GM19452 (cell line): ENCODE measurements around the gene CANT1.
"Not testable (repeated sequence)": the region's sequence is repeated elsewhere in the genome, so short reads cannot be mapped to it uniquely, and the experiment has no call there.

Source experiments
- ATAC-seq: cut with Tn5 transposase; IDR thresholded peaks from one replicate; pipeline ENCODE4 v1.9.1; 2021; ENCODE audit not compliant: unreplicated experiment

Gene CANT1

DNA sequence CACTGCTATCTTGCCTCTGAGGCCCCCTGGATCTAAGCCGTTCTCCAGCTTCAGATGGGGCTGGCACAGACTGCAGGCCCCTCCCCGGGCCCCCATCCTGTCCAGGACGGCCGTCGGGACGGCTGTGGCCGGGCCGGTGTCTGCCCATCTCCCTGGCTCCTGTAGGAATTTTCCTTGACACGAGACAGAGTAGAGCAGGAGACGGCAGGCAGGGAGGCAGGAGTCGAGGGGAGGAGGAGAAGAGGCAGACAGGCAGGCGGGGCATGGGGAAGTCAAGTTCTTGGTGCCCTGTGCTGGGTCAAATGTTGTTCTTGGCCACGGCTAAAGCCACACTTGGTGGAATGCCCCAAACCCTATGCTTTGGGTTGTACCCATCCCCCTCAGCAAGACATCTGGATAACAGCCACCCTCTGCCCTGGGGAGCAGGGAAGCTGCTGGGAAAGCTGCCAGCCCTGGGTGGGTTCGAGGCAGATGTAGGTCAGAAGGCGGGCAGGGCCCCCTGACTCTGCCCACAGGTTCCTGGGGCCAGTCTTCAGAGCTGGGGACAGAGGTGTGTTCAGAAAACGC is 18.4 kb upstream of the CANT1 start:
- no peak for ATAC-seq

GRCh38 chr17:79027274-79027924 is 17.8 kb upstream of the CANT1 start:
- no peak for ATAC-seq

DNA sequence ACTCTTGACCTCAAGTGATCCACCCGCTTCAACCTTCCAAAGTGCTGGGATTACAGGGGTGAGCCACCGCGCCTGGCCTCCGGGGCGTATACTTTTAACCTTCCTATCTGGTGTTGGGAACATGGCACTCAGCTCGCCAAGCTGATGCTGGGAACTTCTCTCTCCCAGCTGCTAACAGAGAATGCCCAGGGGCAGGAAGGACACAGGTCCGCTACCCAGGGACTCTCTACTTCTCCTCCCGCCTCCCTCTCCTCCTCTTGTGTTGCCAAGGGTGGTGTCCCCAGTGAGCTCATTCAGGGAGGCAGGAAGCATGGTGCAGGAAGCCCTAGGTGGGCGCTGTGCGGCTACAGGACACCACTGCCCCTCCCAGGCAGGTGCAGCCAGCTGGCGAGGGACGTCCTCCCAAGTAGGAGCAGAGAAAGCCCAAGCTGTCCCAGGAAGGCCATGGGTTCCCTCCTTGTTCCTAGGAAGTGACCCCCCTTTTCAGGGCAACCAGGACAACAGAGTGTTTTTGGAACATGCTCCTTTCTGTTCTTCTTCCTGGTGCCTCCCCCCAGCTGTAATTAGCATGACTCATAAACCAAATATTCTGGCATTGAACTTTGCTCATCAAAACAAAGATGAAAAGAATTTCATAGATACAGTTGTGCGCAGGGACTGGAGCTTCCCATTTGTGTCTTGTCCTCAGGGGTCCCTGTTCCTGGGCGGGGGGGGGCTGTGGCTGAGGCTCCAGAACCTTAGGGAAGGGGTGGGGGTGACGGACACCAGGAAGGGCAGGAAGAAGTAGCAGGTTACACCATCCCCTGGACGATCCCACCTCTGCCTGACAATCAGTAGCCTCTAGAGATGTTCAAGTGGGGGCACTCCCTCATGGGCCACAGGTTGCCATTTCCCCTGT is 17.1 kb upstream of the CANT1 start:
- ATAC-seq, result no peak

GRCh38 chr17:79024901-79025737 is 15.6 kb upstream of the CANT1 start:
- ATAC-seq, result no peak

DNA sequence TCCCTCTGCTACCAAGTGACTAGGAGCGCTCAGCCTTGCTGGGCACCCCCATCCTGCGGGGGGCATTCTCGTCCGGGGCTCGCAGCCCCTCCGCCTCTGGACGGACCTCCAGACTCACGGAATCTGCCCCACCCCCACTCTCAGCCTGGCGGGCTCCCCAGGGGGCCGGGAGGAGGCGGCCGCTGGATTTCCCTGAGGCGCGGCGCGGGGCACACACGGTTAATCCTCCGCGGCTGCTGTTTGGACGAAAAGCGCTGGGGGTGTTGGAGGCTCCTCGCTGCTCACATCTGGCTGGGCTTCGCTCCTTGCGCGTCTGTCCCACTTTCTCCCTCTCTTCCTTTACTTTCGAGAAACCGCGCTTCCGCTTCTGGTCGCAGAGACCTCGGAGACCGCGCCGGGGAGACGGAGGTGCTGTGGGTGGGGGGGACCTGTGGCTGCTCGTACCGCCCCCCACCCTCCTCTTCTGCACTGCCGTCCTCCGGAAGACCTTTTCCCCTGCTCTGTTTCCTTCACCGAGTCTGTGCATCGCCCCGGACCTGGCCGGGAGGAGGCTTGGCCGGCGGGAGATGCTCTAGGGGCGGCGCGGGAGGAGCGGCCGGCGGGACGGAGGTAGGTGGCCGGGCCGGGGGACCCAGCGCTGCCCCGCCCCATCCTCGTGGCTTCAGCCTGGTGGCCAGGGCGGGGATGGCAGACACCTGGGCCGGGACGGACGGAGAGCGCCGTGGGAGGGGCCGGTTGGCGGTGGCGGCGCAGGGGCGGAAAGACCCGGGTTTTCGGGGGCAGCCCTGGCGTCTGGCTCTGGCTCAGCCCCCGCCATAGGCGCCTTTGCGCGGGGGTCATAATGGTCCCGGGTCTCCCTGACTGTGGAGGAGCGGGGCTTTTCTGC is 14.6 kb upstream of the CANT1 start, which contains the start of gene C1QTNF1:
Gene C1QTNF1, plus strand, starts transcription at position 284 of the 886 bp plus-strand sequence. CDS start 19,800 bp downstream, outside the sequence.
- ATAC-seq, result no peak

- no peak for ATAC-seq
Measured at GRCh38 chr17:79023180-79023705, 13.7 kb upstream of the CANT1 start.

GRCh38 chr17:79022507-79022991 is 13.0 kb upstream of the CANT1 start:
- no peak for ATAC-seq

GRCh38 chr17:79021929-79022328 is 12.4 kb upstream of the CANT1 start:
- ATAC-seq, result not testable (repeated sequence)

DNA sequence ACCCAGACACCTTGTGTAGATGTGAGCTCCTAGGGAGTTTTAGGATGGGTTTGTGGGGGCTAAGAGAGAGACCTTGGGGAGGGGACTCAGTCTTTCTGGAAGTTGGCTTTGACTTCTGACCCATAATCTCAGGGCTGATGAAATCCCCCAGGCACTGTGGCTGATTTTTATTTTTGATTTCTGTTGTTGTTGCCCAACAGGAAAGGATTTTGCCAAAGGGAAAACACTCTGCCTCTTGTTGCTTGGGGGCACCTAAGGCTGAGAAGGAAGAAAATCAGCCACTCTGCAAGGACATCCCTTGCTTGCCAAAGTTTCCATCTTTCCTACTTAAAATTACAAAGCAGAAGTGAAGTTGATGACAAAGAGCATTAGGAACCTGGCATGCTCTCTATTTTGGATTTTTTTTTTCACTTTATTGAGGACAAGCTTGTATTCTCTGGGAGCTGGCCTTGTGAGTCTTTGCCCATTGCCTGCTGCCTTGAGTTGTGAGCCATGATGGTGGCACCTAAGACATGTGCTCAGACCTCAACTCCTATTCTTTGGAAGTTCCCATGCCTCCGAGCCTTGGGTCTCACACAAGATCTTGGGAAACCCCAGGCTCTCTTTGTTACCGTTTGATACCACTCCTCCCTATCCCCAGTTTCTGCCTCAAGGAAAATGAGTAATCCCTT is 11.2 kb upstream of the CANT1 start:
- ATAC-seq, result no peak

GRCh38 chr17:79019632-79020584 is 10.3 kb upstream of the CANT1 start:
- no peak for ATAC-seq

DNA sequence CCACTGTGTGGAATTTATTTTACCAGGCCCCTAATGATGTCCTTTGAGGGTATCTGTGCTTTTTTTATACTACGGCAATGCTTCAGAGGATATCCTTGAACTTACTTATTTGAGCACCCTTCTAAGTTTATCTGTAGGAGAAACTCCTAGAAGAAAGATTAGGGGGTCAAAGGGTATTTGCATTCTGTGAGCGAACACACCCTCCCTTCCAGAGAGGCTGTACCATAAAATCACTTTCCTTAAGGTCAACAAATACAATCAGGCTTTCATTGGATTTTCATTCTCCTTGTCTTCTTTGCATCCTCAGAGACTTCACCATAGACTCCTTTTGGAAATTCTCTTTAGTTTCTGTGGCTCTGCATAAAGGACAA is 9.7 kb upstream of the CANT1 start:
- ATAC-seq, result no peak

DNA sequence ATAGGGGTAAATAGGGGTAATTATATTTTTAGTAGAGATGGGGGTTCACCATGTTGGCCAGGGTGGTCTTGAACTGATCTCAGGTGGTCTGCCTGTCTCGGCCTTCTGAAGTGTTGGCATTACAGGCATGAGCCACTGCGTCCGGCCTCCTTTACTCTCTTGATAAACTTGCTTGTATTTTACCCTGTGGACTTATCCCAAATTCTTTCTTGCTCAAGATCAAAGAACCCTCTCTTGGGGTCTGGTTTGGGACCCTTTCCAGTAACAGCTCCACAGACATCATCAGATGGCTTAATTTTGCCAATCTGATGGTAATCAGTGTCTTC is 8.8 kb upstream of the CANT1 start:
- no peak for ATAC-seq

GRCh38 chr17:79017546-79018369 is 8.2 kb upstream of the CANT1 start:
- ATAC-seq, result no peak

DNA sequence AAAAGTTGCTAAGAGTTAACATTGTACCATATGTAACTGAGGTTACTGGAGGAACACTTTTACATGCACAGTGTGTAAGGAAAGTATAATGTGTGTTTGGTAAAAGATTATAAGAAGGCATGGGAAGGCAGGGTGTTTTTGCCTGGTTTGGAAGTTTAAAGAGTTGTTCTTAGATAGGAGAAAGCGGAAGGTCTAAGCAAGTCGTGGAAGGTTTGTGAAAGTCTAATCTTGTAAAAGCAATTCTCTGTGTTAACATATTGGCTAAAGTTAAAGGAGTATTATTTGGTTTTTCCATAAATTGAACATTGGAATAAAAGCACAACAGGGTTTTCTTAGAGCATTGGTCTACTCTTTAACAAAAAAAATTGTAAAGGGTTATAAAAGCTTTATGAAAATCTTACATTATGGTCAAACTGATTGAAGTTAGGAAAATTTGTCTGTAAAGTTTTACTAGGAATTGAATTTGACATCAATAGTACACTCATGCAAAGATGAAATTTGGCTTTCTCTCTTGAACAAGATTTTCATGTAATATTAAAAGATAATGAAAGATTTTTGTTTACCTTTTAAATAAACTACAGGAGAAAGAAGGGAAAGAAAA is 4.7 kb upstream of the CANT1 start:
- no peak for ATAC-seq

DNA sequence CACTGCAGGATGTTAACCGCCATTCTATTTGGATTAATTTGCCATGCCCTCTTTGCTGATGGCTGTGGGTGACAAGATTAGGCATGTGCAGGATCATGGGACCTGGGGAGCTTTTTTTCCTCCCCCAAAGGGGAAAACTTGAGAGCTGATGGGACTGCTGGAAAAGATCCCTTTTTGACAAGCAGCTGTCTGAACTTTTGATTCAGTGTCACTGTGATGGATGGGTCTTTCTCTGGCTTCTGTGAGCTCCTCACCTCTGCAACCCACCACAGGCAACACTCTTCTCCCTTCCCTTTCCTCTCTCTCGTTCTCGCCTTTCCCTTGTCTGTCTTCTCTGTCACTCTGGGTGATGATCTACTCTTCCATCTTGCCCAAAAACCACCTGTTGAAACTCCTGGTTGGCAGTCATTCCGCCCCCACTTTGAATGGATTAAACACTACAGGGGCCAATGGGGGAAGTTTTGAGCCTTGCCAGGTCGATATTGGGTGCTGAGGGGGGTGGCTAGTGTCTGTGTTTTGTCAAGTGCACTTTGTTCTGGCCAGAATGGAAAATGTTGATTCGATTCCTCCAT is 3.1 kb upstream of the CANT1 start:
- ATAC-seq, result no peak

- no peak for ATAC-seq
Measured at GRCh38 chr17:79011451-79012147, 2.0 kb upstream of the CANT1 start.
